T-helper 2 cell (primary cell): ENCODE results near the gene NPLOC4.

Experiments
- DNase-seq, 5 experiments: peaks; one replicate each; pipeline versions ENCODE4 v3.0.0 to v3.0.0-alpha.2; 2012 to 2022

Gene NPLOC4

DNA sequence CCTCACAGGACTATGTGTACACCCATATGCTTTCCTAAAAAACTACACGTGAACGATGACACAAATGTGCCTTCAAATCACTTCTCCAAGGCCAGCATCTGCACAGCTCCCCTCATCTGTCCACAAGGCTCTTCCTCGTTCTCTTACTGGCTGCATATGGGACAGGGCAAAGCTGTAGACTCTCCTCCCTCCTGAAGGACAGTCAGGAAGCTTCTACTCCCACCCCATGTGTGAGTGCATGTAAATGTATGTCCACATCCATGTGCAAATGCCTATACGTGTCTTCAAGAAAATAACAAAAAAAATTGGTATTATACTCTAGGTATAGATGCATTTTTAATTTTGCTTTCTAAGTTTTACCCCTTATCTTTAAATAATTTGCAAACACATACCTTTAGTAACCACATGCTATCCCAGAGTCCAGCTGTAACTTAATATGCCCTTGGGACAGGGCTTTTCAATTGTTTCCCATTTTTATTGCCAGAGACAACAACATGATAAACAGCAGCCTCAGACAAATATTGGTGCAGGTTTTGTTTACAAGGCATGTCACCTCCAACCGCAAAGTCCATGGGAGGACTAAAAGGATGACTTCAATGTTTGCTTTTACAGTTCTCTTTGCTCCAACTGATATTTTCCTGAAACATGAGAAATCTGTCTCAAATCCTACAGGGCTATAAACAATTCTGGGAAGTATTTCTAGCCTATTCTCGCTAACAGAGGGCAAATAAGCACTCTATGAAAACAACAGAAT is 53.1 kb downstream of the NPLOC4 start:
- DNase-seq = no peak

DNA sequence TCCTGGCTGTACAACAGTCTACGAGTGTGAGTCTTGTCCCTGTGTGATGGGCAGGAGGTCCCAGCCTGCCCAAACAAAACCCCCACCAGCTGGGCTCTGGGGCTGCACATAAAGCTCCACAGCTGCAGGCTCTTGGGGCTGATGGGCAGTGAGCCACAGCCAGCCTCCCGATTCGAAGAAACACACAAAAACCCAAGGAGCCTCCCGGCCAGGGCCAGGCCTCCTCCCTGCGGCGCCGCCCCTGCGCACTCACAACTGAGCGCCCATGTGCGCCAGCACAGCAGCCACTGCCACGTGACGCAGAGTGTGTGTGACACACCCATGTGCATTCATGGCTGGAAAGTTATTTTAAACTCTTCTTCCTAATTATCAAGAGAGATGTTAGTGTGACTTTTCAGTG is 54.2 kb downstream of the NPLOC4 start:
- DNase-seq = no peak

DNA sequence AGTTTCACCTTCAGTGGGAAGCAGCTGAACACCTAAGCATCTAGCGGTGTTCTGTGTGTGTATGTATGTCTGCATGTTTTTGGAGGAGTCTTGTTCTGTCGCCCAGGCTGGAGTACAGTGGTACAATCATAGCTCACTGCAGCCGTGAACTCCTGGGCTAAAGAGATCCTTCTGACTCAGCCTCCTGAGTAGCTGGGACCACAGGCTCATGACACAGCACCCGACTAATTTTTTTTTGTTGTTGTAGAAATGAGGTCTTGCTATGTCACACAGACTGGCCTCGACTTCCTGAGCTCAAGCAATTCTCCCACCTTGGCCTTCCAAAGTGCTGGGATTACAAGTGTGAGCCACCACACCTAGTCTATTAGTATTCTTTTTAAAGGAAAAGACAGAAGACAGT is 54.6 kb downstream of the NPLOC4 start:
- DNase-seq = no peak

DNA sequence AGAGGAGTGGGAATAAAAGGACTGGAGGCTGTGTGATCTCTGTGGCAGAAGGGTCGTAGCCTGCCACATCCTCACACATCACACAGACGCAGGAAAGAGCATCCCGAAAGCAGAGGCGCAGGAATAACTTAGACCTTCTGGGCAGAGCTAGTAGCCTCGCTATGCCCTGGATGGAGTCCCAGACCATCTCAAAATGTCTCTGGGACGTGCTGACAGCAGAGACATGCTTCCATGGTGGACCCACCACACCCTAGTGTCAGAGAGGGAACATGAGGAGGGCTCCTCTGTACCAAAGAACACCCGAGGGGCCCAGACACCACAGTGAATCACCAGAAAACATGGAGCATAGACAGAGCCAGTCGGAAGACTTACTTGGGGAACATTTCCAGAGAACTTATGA is 55.2 kb downstream of the NPLOC4 start:
- no peak for DNase-seq

DNA sequence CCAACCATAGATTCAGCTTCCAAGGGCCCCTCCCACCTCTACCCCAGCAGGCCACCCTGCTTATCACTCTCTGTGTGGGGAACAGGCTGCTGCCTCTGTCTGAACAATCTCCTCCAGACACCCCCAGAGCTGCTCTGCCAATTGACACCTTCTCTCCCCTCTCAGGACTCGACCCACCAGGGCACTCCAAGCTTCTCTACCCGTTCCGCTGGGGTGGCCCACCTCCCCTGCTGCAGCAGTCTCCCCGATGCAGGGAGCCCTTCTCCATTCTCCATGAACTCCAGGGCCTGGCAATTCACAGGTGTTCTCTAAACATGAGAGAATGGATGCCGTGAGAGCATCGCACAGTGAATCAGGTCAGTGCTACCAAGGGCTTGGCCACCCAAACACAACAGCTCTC is 56.4 kb downstream of the NPLOC4 start:
- no peak for DNase-seq

DNA sequence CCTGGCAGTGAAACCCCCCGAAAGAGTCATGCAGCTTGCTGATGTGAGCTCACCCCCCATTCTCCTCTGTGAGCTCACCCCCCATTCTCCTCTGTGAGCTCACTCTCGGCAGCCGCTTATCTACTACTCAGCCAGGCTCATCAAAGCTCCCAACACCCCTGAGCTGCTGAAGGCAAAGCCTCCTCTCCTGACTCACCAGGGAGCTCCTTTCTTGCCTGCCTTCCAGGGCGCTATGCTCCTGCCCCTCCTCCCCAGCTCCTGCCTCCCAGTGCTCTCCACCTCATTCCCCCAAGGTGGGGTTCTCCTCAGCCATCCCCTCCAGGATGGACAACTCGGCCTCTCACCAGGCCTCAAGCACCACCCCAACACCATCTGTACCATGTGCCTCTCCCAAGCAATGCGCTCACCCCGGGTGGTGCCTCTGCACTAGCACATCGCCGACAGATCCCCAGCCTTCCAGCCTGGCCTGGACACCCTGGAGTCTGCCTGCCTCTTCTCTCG is 57.0 kb downstream of the NPLOC4 start:
- DNase-seq = no peak

DNA sequence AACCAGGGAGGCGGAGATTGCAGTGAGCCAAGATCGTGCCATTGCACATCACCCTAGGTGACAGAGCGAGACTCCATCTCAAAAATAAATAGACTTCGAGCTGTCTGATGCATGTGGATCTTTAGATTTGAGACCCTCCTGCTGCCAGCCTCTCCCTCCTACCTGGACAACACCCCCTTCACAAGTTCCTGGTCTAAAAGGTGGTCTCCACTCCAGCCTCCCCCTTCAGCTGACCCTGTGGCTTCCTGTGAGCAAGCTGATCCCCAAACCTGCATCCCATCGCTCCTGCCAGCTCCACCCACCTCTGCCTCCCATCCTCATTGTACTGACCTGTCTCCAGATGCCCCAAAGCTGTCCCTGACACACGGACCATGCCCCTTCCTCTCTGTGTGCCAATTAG is 57.6 kb downstream of the NPLOC4 start:
- DNase-seq = no peak

DNA sequence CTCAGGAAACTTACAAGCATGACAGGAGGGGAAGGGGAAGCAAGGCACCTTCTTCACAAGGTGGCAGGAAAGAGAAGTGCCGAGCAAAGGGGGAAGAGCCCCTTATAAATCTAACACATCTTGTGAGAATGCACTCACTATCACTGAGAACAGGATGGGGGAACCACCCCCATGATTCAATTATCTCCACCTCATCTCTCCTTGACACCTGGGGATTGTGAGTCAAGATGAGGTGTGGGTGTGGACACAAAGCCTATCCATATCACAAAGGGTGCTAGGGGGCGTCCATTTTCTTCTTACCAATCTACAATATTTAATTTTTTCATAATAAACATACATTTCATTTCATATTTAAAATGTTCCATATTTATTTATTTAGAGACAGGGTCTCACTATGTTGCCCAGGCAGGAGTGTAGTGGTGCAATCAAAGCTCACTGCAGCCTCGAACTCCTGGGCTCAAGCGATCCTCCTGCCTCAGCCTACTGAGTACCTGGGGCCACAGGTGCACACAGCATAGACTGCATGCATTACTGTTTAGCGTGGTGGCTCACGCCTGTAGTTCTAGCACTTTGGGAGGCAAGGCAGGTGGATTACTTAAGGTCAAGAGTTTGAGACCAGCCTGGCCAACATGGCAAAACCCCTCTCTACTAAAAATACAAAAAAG is 58.2 kb downstream of the NPLOC4 start:
- no peak for DNase-seq

DNA sequence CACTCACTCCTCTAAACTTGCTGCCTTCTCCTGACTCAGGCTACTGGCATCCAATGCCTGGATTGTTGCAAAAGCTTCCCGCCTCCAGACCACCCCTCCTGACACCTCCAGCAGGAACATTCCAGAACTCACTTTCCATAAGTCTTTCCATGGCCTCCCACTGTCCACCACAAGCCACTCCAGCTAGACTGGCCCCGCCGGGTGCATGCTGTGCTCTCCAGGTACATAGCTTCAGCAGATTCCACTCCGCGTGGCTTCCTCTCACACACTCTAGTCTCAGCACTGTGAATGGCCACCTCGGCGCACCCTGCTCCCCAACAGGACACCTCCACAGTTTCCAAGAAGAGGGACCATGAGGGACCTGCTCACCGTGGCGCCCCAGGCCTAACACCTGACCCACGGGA is 58.9 kb downstream of the NPLOC4 start:
- DNase-seq = no peak

DNA sequence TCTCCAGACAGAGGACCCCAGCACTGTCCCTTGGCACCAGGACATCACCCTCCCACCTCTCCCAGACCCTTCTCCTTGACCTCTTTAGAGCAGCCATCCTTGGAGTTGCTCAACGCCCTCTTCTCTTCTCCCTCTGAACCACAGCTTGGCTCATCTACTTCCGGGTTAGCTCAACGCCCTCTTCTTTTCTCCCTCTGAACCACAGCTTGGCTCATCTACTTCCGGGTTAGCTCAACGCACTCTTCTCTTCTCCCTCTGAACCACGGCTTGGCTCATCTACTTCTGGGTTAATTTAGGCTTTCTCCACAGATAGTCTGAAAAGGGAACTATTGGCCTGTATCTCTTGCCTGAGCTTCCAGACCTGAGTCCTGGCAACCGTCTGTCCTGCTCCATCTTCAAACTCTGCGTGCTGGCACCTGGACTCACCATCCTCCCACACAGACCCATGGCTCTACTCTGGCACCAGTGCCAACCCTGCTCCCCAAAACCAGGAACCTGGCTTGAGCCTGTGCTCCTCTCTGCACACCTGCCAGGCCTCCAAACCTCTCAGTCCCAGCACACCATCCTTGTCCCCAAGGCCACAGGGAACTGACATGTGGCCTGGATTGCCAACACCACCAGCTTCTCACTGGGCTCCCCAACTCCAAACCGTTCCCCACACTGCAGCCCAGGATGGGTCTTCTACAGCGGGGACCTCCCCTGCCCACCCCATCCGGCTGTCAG is 59.5 kb downstream of the NPLOC4 start:
- no peak for DNase-seq

DNA sequence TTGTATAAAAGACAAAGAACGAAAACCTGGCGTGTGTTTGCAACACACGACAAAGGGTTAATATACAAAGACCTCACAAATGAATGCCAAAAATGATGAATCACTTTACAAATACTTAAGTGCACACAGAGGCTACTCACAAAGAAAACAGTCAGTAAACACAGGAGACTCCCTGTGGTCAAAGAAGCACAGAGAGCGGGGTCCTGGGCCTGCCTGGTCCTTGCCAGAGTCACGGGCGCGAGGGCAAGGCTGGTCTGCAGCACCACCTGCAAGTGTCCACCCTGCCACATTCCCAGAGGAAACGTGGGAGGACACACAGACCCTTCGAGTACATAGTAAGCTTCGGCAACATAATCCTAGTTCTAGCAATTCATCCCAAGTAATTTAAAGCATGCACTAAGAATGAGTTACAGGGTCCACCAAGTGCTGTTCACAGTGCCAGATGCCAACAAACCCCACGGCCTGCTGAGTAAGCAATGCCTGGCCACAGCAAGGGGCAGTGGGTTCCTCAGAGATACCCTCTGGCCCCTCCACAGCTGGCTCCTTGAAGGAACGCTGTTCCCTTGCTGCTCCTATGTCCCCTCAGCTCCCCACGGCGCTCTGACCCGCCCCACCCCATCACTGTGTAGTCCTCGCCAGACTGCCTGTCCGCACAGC is 60.2 kb downstream of the NPLOC4 start:
- no peak for DNase-seq

DNA sequence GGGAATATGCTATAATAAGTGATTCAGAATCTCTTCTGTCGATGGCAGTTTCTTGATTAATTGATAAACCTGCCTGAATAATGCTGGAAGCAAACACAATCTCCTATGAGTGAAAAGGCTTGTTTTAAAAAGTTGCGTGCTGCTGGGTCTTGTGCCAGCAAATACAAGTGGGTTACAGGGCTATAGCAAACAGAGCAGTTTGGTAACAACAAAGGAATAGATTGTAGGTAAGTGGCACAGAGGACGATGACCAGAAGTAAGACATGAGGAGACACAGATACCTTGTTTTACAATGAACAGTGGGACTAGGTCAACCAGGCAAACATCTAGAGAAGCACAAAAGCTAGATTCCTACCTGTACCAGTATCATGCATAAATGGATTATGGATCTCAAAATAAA is 61.1 kb downstream of the NPLOC4 start:
- DNase-seq = no peak

DNA sequence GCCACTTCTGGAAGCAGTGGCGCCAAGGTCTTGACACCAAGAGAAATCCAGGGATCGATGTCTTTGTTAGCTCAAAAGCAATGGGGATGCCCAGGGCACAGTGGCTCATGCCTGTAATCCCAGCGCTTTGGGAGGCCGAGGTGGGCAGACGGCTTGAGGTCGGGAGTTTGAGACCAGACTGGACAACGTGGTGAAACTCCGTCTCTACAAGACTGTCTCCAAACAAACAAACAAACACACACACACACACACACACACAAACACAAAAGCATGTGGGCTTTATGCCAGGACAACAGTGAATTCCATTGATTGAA is 62.3 kb downstream of the NPLOC4 start:
- no peak for DNase-seq

DNA sequence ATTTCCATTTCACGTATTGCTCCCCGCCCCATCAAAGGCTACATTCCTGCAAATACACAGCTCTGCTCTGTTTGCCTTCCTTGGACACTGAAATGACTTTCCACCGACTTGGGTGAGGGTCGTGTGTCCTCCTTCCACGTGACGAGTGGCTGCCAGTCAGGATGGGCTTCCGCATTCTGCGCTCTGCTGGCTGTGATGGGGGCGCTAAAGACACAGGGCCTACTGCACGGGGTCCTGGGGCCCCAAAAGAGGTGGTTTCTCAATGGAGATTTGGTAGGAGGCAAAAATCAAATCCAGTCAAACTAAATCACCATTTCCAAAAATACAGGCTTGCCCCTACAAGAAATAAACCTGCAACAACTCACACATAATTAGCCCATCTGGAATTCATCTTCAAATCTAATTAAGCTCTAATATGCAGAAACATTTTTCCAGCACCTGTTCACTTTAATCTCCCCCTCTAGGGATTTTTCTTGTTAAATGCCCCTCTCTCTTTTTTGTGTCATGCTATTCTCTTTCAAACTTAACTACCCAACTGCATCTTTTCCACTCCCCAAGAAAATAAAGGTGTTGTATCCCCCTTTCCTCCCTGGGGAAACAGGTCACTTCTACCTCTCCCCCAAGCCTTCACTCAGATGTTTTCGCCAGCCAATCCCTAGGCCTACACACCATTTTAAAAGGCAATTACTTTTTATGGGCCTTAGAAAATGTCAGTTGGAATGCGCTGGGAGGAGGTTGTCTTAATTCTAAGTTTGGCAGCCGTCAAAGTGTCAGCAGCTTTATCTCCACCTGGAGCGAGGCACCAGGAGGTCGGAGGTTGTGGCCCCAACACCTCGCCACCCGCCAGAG is 62.9 kb downstream of the NPLOC4 start:
- no peak for DNase-seq

DNA sequence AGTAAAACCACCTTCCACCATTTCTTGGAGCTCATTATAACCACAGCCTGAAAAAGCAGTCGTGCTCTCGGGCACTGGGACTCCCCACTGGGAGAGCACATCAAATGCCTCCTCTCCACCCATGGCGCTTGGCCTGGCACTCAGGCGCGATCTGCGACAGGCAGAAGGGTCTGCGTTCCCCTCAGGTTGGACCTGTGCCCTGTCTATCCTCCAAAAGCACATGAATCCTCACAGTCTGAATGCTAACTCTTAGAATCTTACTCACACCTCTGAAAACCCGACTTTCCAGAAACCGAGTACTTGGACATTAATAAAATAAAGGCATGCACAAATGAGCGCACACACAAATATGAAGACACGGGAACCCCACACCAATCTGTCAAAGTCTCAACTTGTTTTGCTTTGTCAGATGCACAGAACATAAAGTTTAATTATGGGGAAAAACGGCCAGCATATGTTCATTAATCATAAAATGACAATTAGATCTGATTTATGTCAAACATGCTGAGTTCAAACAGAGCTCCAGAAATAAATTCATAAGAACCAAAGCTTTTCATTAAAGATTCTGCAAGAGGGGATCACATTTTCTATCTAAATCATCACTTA is 64.2 kb downstream of the NPLOC4 start:
- DNase-seq = no peak

DNA sequence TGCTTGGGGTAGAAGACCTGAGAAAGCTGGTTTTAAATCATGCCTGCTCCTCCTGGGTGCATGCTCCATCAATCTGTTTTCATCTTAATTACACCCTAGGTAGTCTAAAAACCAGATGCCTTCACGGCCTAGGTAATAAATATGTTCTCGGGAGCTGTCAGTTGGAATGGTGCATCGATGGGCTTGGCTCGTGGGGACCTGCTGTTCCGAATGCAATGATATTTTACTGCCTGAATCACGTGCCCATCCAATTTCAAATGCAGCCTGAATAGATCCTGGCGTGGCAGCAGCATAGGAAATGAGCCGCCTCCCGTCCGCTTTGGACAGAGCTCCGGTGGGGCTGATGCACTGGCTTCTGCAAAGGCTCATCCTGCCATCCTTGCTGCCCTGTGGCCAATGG is 65.9 kb downstream of the NPLOC4 start:
- no peak for DNase-seq

DNA sequence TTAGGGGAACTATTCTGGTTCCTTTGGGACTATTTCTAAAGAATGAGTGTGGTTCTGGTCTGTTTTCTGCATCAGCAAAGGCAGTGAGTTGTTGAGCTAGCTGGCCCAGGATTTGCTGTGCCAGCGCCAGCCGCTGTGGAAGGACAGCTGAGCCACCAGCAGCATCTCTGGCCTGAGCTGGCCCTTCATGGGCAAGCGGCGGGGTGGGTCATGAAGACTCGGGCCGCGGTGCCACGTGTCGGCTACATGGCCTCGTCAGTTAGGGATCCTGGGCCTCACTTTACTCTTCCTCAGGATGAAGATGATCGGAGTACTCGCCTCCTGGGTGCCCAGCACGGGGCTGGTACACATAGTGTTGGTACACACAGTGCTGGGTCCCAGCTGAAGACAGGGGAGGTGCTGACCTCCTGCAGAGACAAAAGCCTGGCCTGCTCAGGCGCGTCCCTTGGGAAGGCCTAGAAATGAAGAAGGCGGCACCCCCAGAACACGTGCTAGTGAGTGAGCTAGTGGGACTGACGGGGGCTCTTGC is 66.9 kb downstream of the NPLOC4 start:
- DNase-seq = no peak

DNA sequence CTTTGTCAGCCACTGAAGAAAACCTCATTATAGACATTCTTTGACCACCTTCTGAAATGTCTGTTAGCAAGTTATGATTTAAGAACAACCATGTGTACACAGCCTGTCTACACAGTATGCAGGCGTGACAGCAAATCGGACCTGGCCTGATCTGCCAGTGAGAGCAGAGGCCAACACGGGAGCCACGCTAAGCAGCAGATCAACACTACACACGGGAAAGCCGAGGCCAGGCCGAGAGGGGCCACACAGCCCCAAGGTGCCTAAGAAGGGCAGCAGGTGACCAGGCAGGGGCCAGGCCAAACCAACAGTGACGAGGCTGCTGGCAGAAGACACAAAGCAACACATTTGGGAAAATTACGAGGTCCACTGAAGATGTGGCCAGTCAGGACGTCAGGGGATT is 68.5 kb downstream of the NPLOC4 start:
- DNase-seq = no peak

DNA sequence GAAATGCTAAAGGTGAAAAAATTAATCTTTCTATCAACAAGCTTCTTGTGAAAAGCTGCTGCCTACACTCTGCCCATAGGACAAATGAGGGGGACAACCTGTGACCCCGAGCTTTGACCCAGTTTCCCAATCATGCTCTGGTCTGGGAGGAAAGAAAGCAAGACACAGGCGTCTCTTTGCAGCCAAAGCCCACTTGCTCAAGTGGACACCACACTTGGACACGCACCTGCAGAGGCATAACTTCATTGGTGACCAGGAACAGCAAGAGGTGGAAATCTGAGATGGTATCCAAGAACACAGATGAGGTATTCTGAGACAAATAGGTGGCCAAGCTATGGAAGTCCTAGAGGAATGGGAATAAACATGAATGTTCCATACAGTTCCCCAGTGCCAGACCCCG is 69.7 kb downstream of the NPLOC4 start:
- no peak for DNase-seq

DNA sequence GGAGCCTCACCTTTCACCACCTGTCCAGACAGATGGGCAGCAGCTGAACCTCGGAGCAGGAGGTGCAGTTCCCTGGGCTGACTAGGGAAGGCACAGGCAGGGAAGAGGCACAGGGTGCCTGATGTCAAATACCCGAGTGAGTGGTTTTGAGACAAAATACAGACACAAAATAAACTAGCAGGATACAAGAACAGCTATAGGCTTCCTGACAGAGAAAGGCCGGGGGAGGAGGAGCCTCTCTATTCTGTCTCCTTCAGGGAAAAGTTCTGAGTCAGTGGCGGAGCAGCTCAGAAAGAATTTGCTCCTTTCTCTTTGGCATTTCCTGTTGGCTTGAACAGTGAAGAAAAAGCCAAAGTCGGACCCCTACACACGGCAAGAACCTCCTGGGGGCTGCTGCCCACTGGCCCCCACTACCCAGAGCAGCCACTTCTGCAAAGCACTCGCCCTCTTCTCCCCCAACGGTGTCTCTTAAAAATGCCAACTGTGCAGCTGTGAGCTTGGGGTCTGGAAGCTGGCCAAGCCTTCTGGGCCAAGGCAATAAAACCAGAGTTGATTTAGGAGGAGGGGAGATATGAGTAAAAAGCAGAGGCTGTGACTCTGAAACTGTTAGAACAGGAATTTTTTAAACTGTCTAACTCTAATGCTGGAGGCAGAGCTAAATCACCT is 70.3 kb downstream of the NPLOC4 start:
- DNase-seq = no peak

DNA sequence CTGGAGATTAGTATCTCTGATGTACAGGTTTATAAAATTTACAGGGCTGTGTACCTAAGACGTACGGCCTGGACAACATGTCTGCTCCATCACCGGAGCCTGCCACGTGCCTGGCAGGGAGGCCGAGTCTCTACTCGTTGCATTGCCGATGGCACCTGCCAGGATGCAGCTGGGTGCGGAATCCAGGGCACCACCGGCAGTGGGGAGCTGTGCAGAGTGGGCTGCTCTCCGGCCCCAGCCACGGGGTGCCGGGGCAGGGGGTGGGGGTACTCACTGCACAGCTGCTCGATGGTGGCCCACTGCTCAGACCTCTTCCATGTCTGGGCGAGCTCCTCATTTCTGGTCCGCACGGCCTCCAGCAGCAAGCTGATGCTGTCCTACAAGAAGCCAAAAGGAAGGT is 71.7 kb downstream of the NPLOC4 start:
- no peak for DNase-seq
